ENCODE data around the gene LIMA1.

- TF ChIP-seq POLR2A (IDR thresholded peaks at IDR 0.05): no peak
- no peak for TF ChIP-seq CTCF (IDR thresholded peaks at IDR 0.05)
Measured at GRCh38 chr12:50162230-50162629, 121.1 kb downstream of the LIMA1 start.

Data from lower leg skin (tissue), 3 donors.